Fibroblast of skin of left biceps (primary cell): ENCODE results near the gene ZNF534.
"Not testable (repeated sequence)": the region's sequence is repeated elsewhere in the genome, so short reads cannot be mapped to it uniquely, and the experiment has no call there.

Experiments used
- DNase-seq, 2 experiments: peaks; one replicate each; pipeline ENCODE4 v3.0.0-alpha.2; 2013; ENCODE audit warnings: low read depth in 2 of 2

ZNF534 gene

GRCh38 chr19:52498571-52498970, 69.6 kb downstream of the ZNF534 start:
- no peak for DNase-seq

- not testable (repeated sequence) for DNase-seq
These were observed 71.5 kb downstream of the ZNF534 start for GRCh38 chr19:52500474-52500873.

GRCh38 chr19:52500991-52501390, 72.0 kb downstream of the ZNF534 start:
- DNase-seq: not testable (repeated sequence)
